NOMO-1 treated with dmso at 0.1 percent for 144 hours (cell line): ENCODE results near the gene AURKAIP1.

ENCODE experiments used
- DNase-seq: peaks from one replicate; lab custom pipeline; 2025; ENCODE audit not compliant: unreplicated experiment; lab: John Stamatoyannopoulos, UW

The AURKAIP1 gene

GRCh38 chr1:1335283-1335682 lies 39.7 kb downstream of the AURKAIP1 start:
- DNase-seq: no peak

- no peak for DNase-seq
Observed at GRCh38 chr1:1334835-1335234, 40.2 kb downstream of the AURKAIP1 start.

- DNase-seq: no peak
Observed at GRCh38 chr1:1333551-1334241, 41.3 kb downstream of the AURKAIP1 start.

GRCh38 chr1:1332774-1333480 lies 42.1 kb downstream of the AURKAIP1 start:
- no peak for DNase-seq

GRCh38 chr1:1332031-1332755 lies 42.8 kb downstream of the AURKAIP1 start:
- no peak for DNase-seq

GRCh38 chr1:1331068-1331965 lies 43.7 kb downstream of the AURKAIP1 start, which contains the start of gene TAS1R3:
Gene TAS1R3, plus strand, starts transcription at chr1:1331280. Its CDS starts 66 bp downstream, at chr1:1331346.
- no peak for DNase-seq

GRCh38 chr1:1330366-1331067 lies 44.5 kb downstream of the AURKAIP1 start:
- DNase-seq: no peak

GRCh38 chr1:1329304-1330210 lies 45.5 kb downstream of the AURKAIP1 start:
- DNase-seq: no peak

GRCh38 chr1:1328254-1328653 lies 46.8 kb downstream of the AURKAIP1 start:
- no peak for DNase-seq

GRCh38 chr1:1327291-1327690 lies 47.7 kb downstream of the AURKAIP1 start:
- DNase-seq: no peak

GRCh38 chr1:1326075-1326605 lies 48.9 kb downstream of the AURKAIP1 start:
- no peak for DNase-seq

- DNase-seq: no peak
Observed at GRCh38 chr1:1325288-1326074, 49.5 kb downstream of the AURKAIP1 start.

- DNase-seq: peak; percentile 85
Observed at GRCh38 chr1:1324524-1325287, 50.3 kb downstream of the AURKAIP1 start, which contains the start of the genes CPTP and INTS11. Gene CPTP, plus strand, starts transcription at chr1:1324802. Its CDS starts 2,109 bp downstream, at chr1:1326911. Gene INTS11, minus strand, starts transcription at chr1:1324660. Its CDS starts 52 bp downstream, at chr1:1324608.

- no peak for DNase-seq
Observed at GRCh38 chr1:1324084-1324523, 50.9 kb downstream of the AURKAIP1 start.
